OCI-LY3 (cell line): ENCODE measurements around the gene SLC38A5.

Source experiments
- CTCF ChIP-seq: fragments of 200-600, 300-600 bp; sonication (generic); IDR thresholded peaks from 2 replicates; pipeline ENCODE4 v1.5.1; 2014; ENCODE audit warnings: antibody characterized with exemption, low read length, low read depth
- EZH2phosphoT487 ChIP-seq: fragments of 200-600 bp; shearing (Covaris generic); IDR thresholded peaks from 2 replicates; pipeline ENCODE4 v1.6.1; 2018; ENCODE audit warnings: antibody characterized with exemption, mixed run types, low read depth

DNA sequence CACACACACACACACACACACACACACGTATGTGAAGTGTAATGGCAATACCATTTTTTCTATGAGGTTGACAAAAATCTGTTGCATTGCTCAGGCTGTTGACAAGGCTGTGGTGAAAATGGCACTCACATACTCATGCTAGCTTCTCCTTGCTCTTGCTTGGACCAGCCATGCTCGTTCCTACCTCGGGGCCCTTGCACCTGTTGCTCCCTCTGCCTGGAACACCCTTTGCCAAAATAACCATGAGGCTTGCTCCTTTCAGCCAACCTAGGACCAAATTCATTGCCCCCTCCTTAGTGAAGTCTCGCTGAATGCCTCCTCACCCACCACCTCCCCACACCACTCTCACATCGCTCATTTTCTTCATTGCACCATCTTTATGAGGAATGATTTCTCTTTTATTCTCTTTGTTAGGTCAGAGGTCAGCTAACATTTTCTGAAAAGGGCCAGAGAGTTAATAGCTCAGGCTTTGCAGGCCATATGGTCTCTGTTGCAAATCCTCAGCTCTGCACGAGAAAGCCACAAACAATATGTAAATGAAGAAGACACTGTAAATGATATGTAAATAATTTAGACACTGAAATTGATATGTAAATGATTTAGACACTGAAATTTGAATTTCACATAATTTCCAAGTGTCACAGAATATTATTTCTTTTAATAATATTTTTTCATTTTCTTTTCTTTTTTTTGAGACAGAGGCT, 13.3 kb downstream of the SLC38A5 start:
- TF ChIP-seq CTCF (no peak), EZH2phosphoT487 (no peak)
